GM21825 (cell line): ENCODE data around the gene MGAT5B.
"Not testable (repeated sequence)": the region's sequence is repeated elsewhere in the genome, so short reads cannot be mapped to it uniquely, and the experiment has no call there.

Source experiments
- ATAC-seq: cut with Tn5 transposase; IDR thresholded peaks from one replicate; pipeline ENCODE4 v1.9.1; 2021; ENCODE audit warnings: mild to moderate bottlenecking, moderate library complexity; ENCODE audit not compliant: unreplicated experiment

MGAT5B gene

DNA sequence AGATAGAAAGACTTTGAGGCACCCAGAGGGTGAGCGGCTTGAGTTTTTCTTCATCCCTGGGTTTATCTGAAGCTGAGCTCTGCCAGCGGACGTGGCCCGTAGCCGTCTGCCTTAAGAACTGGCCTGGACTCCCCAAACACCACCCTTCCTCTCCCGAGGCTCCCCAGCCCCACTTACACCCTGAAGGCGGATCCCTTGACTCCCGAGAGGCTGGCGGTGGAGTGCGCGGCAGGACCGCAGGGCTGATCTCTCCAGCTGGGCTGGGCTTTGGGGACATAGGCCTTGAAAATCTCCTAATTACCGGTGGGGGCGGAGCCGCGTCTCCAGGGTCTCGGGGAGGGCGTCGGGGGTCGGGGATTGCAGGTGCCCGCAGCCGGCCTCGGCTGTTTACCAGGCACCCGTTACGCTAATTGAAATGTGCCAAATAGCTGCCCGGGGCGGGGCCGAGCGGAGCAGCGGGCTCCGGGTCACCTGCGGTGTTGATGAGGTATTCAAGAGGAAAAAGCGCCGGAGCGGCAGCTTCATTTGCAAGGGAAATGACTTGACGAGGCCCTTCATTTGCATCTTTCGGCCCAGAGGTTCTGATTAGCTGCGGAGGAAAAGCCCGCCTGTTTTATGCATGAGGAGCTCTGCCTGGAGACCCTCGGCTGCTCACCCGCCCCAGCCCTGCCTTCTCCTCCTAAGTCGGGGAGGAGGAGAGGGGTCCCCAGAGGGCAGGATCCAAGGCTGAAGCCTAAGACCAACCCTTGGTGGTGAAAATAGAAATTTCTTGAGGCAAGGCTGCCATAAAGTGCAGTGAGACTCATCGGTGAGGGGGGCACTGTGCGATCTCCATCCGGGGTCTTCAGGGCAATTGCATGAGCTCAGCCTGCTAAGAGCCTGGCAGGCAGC lies 100.7 kb downstream of the MGAT5B start:
- ATAC-seq: no peak

GRCh38 chr17:76969598-76970172 lies 101.5 kb downstream of the MGAT5B start:
- no peak for ATAC-seq

DNA sequence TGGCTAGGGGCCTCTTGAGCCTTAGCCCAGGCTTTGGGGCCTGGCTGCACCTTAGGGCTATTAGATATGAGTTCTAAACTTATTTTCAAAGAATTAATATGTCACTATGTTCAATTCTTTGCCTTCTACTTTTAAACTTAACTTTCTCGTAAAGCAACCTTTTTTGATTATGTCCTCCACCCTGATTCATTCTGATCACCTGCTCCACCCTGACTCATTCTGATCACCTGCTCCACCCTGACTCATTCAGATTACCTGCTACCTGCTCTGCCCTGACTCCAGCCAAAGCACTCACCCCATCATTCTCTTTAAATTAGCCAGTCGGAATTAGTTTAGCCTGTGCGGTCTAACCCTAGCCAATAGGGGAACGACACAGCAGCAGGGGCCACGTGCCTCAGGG lies 102.0 kb downstream of the MGAT5B start:
- ATAC-seq: not testable (repeated sequence)

- ATAC-seq: no peak
Measured at GRCh38 chr17:76972046-76972641, 103.9 kb downstream of the MGAT5B start.

- ATAC-seq: no peak
Measured at GRCh38 chr17:76973040-76973439, 104.8 kb downstream of the MGAT5B start.

DNA sequence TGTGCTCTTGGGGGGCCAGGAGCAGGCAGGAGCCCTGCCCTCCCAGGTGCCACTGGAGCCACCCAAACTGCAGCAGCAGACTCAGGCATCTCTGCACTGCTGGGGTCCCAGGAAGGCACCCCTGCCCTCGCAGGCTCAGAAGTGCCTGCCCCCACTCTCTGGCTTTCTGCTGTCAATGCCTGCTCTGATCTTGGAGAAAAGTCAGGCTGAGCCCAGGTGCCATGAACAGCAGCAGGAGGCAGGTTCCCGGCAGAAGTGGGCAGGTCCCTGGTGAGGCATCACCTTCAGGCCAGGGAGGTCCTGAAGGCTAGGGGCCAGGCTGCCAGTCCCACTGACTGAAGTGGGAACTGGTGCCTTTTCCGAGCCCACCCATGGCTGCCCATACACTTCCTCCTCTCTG lies 106.5 kb downstream of the MGAT5B start:
- no peak for ATAC-seq

- ATAC-seq: not testable (repeated sequence)
Measured at GRCh38 chr17:76978050-76978449, 109.8 kb downstream of the MGAT5B start.

DNA sequence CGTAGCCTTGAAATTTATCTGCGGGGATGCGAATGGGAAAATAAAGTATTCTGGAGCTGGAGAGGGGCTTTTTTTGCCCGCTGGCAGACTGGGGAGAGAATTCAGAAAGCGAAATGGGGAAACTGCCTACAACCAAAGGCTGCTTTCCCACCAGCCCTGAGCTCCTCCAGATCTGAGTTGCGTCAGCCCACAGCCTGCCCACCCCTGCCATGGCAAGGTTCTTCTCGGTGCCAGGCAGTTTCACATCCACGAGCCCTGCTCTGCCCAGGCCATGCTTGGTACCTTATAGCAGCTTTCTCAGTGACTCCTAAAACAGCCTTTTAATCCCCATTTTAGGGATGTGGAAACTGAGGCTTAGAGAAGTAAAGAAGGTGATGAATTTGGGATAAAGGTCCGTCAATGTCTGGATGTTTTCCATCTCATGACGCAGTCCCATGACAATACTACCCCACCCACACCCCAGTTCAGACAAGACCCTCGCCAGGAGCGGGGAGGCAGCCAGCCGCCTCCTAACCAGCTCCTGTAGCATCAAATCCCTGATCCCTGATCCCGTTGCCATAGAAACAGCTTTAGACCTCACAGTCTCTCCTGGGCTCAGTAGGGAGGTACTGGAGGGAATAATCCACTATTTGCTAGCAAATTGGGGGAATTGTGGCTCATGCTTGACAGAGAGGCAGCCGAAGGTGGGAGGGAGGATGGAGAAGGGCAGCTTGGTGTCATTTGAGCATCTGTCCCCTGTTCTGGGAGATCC lies 113.5 kb downstream of the MGAT5B start:
- no peak for ATAC-seq

- no peak for ATAC-seq
Measured at GRCh38 chr17:76982408-76983074, 114.3 kb downstream of the MGAT5B start.

- ATAC-seq: no peak
Measured at GRCh38 chr17:76983075-76983775, 115.0 kb downstream of the MGAT5B start.

DNA sequence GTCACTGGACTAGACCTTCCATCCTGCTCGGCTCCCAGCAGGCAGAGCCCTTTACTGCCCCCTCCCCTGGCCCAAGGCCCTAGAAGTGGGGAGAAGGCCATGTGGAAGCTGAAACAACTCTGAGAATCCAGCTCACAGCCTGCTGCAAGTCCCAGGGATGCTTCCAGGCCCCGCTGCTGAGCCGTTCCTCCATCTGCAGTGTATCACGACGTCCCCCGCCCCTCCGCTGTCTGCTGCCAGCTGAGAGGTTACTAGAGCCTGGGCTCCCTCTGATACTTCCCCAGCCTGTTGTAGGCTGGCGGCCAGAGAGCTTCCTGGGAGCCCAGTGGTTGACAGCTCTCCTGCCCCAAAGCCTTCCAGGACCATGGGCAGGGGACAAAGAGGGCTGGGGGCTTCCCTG lies 118.2 kb downstream of the MGAT5B start:
- no peak for ATAC-seq

DNA sequence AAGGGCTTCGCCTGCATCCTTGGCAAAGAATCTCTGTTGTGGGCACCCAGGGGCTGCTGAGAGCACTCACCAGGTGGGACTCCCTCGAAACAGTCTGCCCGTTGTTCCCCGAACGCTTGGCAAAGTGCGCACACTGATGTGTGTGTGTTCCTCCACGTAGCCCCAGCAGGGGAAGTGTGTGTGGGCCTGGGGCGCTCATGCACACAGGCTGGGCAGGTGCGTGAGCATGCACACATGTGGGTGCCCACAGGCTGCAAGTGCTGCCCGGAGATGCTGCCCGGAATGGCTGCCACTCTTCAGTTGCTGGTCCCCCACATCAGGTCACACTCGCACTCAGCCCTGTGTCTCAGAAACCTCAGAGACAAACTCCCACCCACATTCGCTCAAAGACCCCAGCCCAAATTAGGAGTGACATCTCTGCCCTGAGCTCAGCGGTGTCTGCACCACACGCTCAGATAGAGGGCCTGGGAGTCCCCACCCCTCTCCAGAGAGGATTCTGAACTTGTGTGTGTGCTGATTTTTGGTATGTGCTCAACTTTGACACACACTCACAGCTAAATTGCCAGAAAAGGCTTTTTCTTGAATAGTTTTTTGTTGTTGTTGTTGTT lies 119.4 kb downstream of the MGAT5B start:
- no peak for ATAC-seq

- no peak for ATAC-seq
Measured at GRCh38 chr17:76988796-76989195, 120.6 kb downstream of the MGAT5B start.

DNA sequence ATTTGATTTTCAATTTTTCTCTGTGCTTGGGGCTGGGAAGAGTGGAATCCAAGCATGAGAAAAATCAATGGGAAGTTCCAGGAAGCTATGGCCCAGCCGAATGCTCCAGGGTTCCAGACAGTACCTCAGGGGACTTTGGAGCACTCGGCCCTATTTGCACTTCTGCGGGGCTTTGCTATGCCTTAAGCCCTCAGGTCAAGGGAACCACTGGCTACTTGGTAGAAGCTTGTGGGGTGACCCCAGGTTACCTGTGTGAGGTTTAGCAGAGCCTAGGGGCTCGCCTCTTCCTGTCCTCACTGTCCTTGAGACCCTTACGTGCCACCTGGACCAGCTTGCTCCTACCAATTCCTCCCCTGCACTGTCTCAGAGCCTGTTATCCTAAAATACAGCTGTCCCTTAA lies 121.3 kb downstream of the MGAT5B start:
- no peak for ATAC-seq

- no peak for ATAC-seq
Measured at GRCh38 chr17:76992891-76993290, 124.7 kb downstream of the MGAT5B start.

DNA sequence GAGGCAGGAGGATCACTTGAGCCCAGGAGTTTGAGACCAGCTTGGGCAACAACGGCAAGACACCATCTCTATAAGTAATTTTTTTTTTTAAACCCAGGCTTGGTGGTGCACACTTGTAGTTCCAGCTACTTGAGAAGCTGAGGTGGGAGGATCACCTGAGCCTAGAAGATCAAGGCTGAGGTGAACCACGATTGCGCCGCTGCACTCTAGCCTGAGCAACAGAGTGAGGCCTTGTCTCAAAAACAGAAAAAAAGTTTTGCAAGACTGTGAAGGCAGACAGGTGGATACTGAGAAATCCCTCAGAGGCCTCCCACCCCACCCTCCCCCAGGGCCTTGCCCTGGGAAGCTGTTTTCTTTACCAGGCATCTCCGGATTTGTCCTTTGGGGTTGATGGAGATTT lies 125.4 kb downstream of the MGAT5B start:
- ATAC-seq: no peak

DNA sequence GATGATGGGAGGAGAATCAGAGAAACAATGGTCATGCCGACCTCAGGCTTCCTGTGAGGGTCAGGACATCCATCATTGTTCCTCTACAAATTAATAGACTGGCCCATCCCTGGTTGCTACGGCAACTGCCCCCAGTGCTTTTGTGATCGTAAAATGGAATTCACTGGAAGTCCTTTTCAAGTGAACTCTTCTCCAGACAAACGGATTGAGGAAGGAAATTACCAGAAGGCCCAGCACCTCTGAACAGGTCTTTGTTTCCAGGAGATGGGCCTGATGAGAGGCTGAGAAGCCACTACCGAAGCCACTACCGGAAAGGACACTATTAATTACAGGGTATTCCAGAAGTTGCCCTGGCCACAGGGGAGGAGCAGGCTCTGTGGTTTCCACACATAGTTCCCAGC lies 126.0 kb downstream of the MGAT5B start:
- no peak for ATAC-seq

DNA sequence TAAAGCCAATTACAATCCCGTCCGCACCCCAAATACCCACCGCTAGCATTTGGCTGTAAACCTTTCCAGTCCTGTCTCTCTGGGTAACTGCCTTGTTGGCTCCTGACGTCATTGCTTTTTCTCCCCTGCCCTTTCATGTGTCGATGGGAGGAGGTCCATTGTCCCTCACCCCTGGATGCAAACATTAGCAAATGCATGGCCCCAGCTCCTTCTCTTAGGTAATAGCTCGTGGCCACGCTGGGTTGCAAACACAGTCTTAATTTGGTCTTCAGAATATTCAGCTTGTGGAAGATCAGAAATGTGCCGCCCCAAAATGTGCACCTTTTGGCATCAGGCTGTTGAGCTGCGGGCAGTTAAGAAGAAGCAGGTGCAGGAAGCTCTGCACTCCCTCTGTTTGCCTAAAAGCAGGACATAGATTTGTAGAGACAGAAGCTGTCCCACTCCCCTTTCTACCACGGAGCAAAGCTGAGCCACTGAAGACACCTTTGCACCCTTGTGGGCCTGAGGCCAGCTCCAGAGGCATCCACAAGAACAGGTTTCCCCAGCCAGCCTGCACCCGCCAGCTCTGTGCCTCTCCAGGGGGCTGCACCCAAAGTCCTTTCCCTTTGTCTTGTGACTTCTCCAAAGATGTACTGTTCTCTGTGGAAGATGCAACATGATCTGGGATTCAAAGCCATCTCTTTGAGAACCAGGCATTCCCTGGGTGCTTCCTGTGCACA lies 127.3 kb downstream of the MGAT5B start:
- ATAC-seq: no peak
